K562 (cell line): ENCODE data around the gene PRDM2.

Source experiments
- BHLHE40 ChIP-seq: IDR thresholded peaks from 2 replicates; pipeline ENCODE4 v1.6.1; 2011; ENCODE audit warnings: low read length, improper control_type of control experiment
- CBFB ChIP-seq: sonication (generic); formaldehyde crosslinking; IDR thresholded peaks from 2 replicates; pipeline ENCODE4 v1.4.0; 2020; ENCODE audit warnings: mild to moderate bottlenecking, missing genetic modification reagents
- CREBBP ChIP-seq: IDR thresholded peaks from one replicate; pipeline ENCODE4 v1.6.1; 2012; ENCODE audit warnings: low read depth, mild to moderate bottlenecking, control low read depth, inconsistent platforms, low read length
- FOXJ3 ChIP-seq: sonication (generic); formaldehyde crosslinking; IDR thresholded peaks from 2 replicates; pipeline ENCODE4 v1.4.0; 2020; ENCODE audit warnings: mild to moderate bottlenecking, missing genetic modification reagents
- HDAC2 ChIP-seq: fragments of 450-650 bp; IDR thresholded peaks from 2 replicates; pipeline ENCODE4 v1.6.1; 2016; ENCODE audit warnings: mild to moderate bottlenecking
- HNRNPK ChIP-seq: fragments of 200-400 bp; formaldehyde crosslinking; IDR thresholded peaks from one replicate; pipeline ENCODE4 v1.6.1; 2018; ENCODE audit warnings: mild to moderate bottlenecking, low read depth, low read length; ENCODE audit not compliant: poor library complexity, severe bottlenecking
- NCOA1 ChIP-seq: fragments of 450-650 bp; IDR thresholded peaks from 2 replicates; pipeline ENCODE4 v1.6.1; 2016; ENCODE audit warnings: low read depth
- TRIM24 ChIP-seq, 2 experiments: fragments of 450-650 bp; IDR thresholded peaks; 2 replicates each; pipeline ENCODE4 v1.6.1; 2016
- ZNF274 ChIP-seq: IDR thresholded peaks from 2 replicates; pipeline ENCODE4 v1.6.1; 2011; ENCODE audit warnings: low read depth, mild to moderate bottlenecking, low read length, moderate library complexity, borderline replicate concordance
- ZNF311 ChIP-seq: fragments of 250-450 bp; sonication (Bioruptor Pico); IDR thresholded peaks from 2 replicates; pipeline ENCODE4 v1.4.0; 2020; ENCODE audit warnings: mild to moderate bottlenecking, moderate library complexity
- TF ChIP-seq, protein P1 (sequence below): sonication (generic); formaldehyde crosslinking; IDR thresholded peaks from 2 replicates; pipeline ENCODE4 v1.8.0; 2022; ENCODE audit warnings: mild to moderate bottlenecking, low read depth, missing genetic modification reagents
- TF ChIP-seq, protein P2 (sequence below), 2 experiments: IDR thresholded peaks; 2 replicates each; pipeline ENCODE4 v1.6.1; 2012; ENCODE audit warnings: improper control_type of control experiment in 2 of 2, low read depth in 2 of 2, low read length in 2 of 2, borderline replicate concordance in 1 of 2

DNA sequence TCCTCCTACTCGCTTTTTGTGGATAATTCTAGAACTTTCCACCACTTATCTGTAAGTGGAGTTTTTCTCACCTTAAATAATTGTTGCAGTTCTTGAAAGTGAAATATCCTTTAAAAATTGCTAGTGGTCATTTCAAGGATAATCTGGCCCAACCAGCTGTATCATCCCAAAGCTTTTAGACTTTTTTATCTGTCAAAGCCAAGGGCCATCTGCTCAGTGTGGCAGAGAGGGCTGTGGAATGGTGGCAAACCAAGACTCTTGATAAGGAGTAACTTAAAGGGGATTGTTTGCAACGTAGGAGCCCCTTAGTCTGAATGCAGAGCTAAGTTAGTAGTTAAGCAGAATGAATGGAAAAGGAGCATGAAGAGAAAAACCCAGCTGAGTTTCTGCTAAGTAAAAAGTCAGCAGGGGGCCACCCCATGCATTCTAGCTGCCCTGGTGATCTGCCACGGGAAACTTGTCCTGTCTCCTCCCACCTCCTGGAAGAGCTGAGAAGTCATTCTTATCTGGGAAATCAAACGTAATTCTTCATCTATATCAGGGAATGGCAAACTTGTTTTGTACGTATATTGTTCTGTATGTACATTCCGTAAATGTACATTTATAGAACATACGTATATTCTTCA is 169.3 kb downstream of the PRDM2 start:
- TF ChIP-seq, protein P1, sequence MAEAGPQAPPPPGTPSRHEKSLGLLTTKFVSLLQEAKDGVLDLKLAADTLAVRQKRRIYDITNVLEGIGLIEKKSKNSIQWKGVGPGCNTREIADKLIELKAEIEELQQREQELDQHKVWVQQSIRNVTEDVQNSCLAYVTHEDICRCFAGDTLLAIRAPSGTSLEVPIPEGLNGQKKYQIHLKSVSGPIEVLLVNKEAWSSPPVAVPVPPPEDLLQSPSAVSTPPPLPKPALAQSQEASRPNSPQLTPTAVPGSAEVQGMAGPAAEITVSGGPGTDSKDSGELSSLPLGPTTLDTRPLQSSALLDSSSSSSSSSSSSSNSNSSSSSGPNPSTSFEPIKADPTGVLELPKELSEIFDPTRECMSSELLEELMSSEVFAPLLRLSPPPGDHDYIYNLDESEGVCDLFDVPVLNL (CRISPR knock-in tag), result no peak
- TF ChIP-seq ZNF311 (CRISPR knock-in tag), result no peak
- no peak for TF ChIP-seq FOXJ3 (CRISPR knock-in tag)
- no peak for TF ChIP-seq ZNF274
- no peak for TF ChIP-seq HDAC2
- no peak for TF ChIP-seq BHLHE40
- TF ChIP-seq, protein P2, sequence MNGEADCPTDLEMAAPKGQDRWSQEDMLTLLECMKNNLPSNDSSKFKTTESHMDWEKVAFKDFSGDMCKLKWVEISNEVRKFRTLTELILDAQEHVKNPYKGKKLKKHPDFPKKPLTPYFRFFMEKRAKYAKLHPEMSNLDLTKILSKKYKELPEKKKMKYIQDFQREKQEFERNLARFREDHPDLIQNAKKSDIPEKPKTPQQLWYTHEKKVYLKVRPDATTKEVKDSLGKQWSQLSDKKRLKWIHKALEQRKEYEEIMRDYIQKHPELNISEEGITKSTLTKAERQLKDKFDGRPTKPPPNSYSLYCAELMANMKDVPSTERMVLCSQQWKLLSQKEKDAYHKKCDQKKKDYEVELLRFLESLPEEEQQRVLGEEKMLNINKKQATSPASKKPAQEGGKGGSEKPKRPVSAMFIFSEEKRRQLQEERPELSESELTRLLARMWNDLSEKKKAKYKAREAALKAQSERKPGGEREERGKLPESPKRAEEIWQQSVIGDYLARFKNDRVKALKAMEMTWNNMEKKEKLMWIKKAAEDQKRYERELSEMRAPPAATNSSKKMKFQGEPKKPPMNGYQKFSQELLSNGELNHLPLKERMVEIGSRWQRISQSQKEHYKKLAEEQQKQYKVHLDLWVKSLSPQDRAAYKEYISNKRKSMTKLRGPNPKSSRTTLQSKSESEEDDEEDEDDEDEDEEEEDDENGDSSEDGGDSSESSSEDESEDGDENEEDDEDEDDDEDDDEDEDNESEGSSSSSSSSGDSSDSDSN (IDR thresholded peaks at IDR 0.05; ENCODE audit: borderline replicate concordance in 1 of 2, low read depth in 2 of 2, low read length in 2 of 2), result no peak
- no peak for TF ChIP-seq CBFB (CRISPR knock-in tag)
- TF ChIP-seq HNRNPK, result no peak
- no peak for TF ChIP-seq NCOA1
- no peak for TF ChIP-seq CREBBP
- TF ChIP-seq TRIM24 (IDR thresholded peaks at IDR 0.05), result no peak
